Small intestine (tissue), 7 donors: ENCODE results near the gene PCNT. TPM values are rescaled to one million over a fixed set of nuclear protein-coding genes. Genes with fewer than 3 reads are reported as not detected.

ENCODE experiments used
- DNase-seq, 2 donors: peaks; one replicate each; pipeline versions ENCODE4 v3.0.0 to v3.0.0-alpha.2; 2013
- FAIRE-seq: peaks from 2 replicates; lab custom pipeline; 2012; peaks lifted over from hg19 to GRCh38; lab: Jason Lieb, UNC
- H3K27ac ChIP-seq, 3 donors: one replicate each; pipeline ENCODE4 v1.5.1; 2013; ENCODE audit warnings: low read length in 2 of 3, mild to moderate bottlenecking in 2 of 3, control low read depth in 1 of 3, inconsistent platforms in 1 of 3, low read depth in 1 of 3, moderate library complexity in 1 of 3
- H3K27me3 ChIP-seq, 3 donors: one replicate each; pipeline ENCODE4 v1.6.1; 2013; ENCODE audit warnings: low read length in 3 of 3, inconsistent platforms in 1 of 3; ENCODE audit not compliant: control insufficient read depth in 3 of 3, insufficient read depth in 3 of 3
- H3K36me3 ChIP-seq, 3 donors: one replicate each; pipeline ENCODE4 v1.6.1; 2013; ENCODE audit warnings: low read length in 3 of 3, inconsistent platforms in 1 of 3, low read depth in 1 of 3, mild to moderate bottlenecking in 1 of 3, moderate library complexity in 1 of 3; ENCODE audit not compliant: control insufficient read depth in 3 of 3, insufficient read depth in 2 of 3
- H3K4me1 ChIP-seq, 3 donors: one replicate each; pipeline ENCODE4 v1.6.1; 2013; ENCODE audit warnings: low read length in 2 of 3, inconsistent platforms in 1 of 3, low read depth in 1 of 3, mild to moderate bottlenecking in 1 of 3, moderate library complexity in 1 of 3; ENCODE audit not compliant: control insufficient read depth in 3 of 3, insufficient read depth in 2 of 3
- H3K4me3 ChIP-seq, 3 donors: one replicate each; pipeline ENCODE4 v1.5.1; 2013; ENCODE audit warnings: low read length in 3 of 3, control low read depth in 1 of 3, inconsistent platforms in 1 of 3, low read depth in 1 of 3, mild to moderate bottlenecking in 1 of 3, moderate library complexity in 1 of 3
- H3K9me3 ChIP-seq, 2 donors: one replicate each; pipeline ENCODE4 v1.6.1; 2013; ENCODE audit warnings: low read depth in 1 of 2, low read length in 1 of 2; ENCODE audit not compliant: control insufficient read depth in 2 of 2, insufficient read depth in 1 of 2
- WGBS, 3 donors: extraction: QIAGEN DNeasy Blood & Tissue Kit; methylation state at CpG; one replicate each; pipeline ENCODE4 v1.1.7; 2013; 5-methylcytosine and 5-hydroxymethylcytosine counted together
- polyA plus RNA-seq, 4 donors: library from polyadenylated mRNA; stranded (reverse) in 3 of 4; unstranded in 1 of 4; fragments of 200-250 nt in 3 of 4; fragments of 120-200 nt in 1 of 4; gene quantifications; one replicate each; pipeline versions ENCODE4 v1.2.1 to v1.2.3, GENCODE V29; 2013
- donor health status: healthy with polysubstance abuse.
- donor health status: control.
- donor health status: control.
- donor health status: Bipolar disorder and iron deficiency.
- donor health status: healthy.

The PCNT gene
- polyA plus RNA-seq, 4 donors = 9.2 to 15.4 (median 12.9) TPM

DNA sequence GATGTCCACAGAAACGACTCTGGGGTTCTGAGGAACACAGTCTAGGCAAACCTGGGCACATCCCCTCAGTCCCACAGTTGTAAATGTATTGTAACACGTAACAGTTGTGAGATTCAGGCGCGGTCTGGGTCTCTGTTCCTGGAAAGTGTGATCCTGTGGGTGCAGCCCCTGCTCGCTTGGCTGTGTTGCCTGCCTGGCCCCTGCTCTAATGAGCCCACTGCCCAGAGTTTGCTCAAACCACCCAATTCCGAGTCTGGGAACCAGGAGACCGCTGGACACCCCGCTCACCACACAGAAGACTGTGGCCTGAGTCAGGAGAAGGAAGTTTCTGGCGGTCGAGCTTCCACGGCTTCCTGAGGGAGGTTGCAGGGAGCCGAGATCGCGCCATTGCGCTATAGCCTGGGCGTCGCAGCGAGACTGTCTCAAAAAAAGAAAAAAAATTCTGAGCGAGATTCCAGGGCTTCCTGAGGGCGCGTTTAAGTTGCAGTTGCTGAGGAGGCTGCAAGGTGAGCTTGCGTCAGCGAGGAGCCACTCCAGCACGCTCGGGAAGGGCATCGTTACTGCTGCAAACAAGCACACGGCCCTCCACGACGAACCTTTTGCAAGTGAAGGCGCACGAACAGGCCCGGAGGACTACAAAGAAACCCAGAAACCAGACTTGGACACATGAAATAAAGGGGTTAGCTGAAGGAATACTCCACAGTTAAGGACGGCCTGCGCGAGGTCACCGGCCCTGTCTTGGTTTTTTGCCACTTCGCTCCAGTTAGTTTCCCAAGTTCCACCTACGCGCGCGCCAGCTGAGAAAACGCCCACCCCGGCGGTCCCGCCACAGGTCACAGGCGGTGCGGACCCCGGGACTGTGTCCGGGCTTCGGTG, 1.4 kb upstream of the PCNT start:
- WGBS, 3 donors = 2 to 3% (median 2%) methylated on average over 49 to 50 of the region's 50 CpGs
- peak overlapping the region; percentile 79 to 92 (median 89) for H3K4me3 ChIP-seq
- peak; percentile 28 to 49 for DNase-seq
- peaks cover 0 to 13% (median 0%) of the 10 kb centered on the region in 3 donors for H3K36me3 ChIP-seq
- no peak for FAIRE-seq
- no peak overlapping the region for H3K27ac ChIP-seq
- no peaks in the 10 kb centered on the region for H3K27me3 ChIP-seq
- H3K4me1 ChIP-seq = peaks cover 0 to 25% (median 0%) of the 10 kb centered on the region in 3 donors
- H3K9me3 ChIP-seq = no peaks in the 10 kb centered on the region

- no peak for FAIRE-seq
- WGBS, 3 donors = 0 to 1% (median 1%) methylated on average over 33 to 34 of the region's 34 CpGs
- peak overlapping the region in 2 of 3 donors; percentile 33 to 56 for H3K27ac ChIP-seq
- peaks cover 0 to 19% (median 0%) of the 10 kb centered on the region in 3 donors for H3K4me1 ChIP-seq
- peak overlapping the region; percentile 79 to 92 (median 89) for H3K4me3 ChIP-seq
- no peaks in the 10 kb centered on the region for H3K9me3 ChIP-seq
- H3K27me3 ChIP-seq = no peaks in the 10 kb centered on the region
- no peak for DNase-seq
- H3K36me3 ChIP-seq = peaks cover 0 to 15% (median 0%) of the 10 kb centered on the region in 3 donors
Measured at GRCh38 chr21:46323227-46323709, 688 bp upstream of the PCNT start.

- 0 to 1% (median 1%) methylated on average over 36 to 98 of the region's 98 CpGs for WGBS, 3 donors
- DNase-seq (peak; percentile 77 to 91), FAIRE-seq (no peak)
- Histone ChIP-seq H3K27me3 (no peaks in the 10 kb centered on the region), H3K36me3 (peaks cover 0 to 14% (median 0%) of the 10 kb centered on the region in 3 donors), H3K4me3 (peak overlapping the region; percentile 66 to 100 (median 92)), H3K4me1 (peaks cover 0 to 14% (median 0%) of the 10 kb centered on the region in 3 donors), H3K27ac (peak overlapping the region; percentile 80 to 100 (median 99)), H3K9me3 (no peaks in the 10 kb centered on the region)
Measured at GRCh38 chr21:46324390-46325072, 575 bp downstream of the PCNT start.

GRCh38 chr21:46325073-46325912, 1.3 kb downstream of the PCNT start:
- peaks cover 0 to 16% (median 4%) of the 10 kb centered on the region in 3 donors for H3K36me3 ChIP-seq
- no peaks in the 10 kb centered on the region for H3K27me3 ChIP-seq
- peaks cover 0 to 14% (median 0%) of the 10 kb centered on the region in 3 donors for H3K4me1 ChIP-seq
- WGBS, 3 donors = 10 to 13% (median 12%) methylated on average over 37 to 43 of the region's 43 CpGs
- H3K4me3 ChIP-seq = peak overlapping the region; percentile 64 to 72 (median 66)
- no peaks in the 10 kb centered on the region for H3K9me3 ChIP-seq
- H3K27ac ChIP-seq = peak overlapping the region; percentile 72 to 87 (median 76)
- peak; percentile 43 to 75 for DNase-seq
- no peak for FAIRE-seq

- Histone ChIP-seq H3K27me3 (no peaks in the 10 kb centered on the region), H3K4me3 (no peak overlapping the region), H3K9me3 (no peaks in the 10 kb centered on the region), H3K36me3 (peaks cover 0 to 19% (median 4%) of the 10 kb centered on the region in 3 donors), H3K27ac (peak overlapping the region in 1 of 3 donors; percentile 11), H3K4me1 (peaks cover 0 to 14% (median 0%) of the 10 kb centered on the region in 3 donors)
- FAIRE-seq (no peak), DNase-seq (peak in 1 of 2 donors; percentile 44)
- 92 to 94% (median 93%) methylated on average over 15 of the region's 15 CpGs for WGBS, 3 donors
Measured at GRCh38 chr21:46326110-46326703, 2.3 kb downstream of the PCNT start.

GRCh38 chr21:46327711-46328110, 3.8 kb downstream of the PCNT start:
- Histone ChIP-seq H3K27me3 (no peaks in the 10 kb centered on the region), H3K4me3 (no peak overlapping the region), H3K9me3 (no peaks in the 10 kb centered on the region), H3K27ac (no peak overlapping the region), H3K36me3 (peaks cover 0 to 19% (median 4%) of the 10 kb centered on the region in 3 donors), H3K4me1 (peaks cover 0 to 8% (median 0%) of the 10 kb centered on the region in 3 donors)
- no peak for DNase-seq
- FAIRE-seq = no peak
- WGBS, 3 donors = 73 to 87% (median 85%) methylated on average over 4 of the region's 4 CpGs

DNA sequence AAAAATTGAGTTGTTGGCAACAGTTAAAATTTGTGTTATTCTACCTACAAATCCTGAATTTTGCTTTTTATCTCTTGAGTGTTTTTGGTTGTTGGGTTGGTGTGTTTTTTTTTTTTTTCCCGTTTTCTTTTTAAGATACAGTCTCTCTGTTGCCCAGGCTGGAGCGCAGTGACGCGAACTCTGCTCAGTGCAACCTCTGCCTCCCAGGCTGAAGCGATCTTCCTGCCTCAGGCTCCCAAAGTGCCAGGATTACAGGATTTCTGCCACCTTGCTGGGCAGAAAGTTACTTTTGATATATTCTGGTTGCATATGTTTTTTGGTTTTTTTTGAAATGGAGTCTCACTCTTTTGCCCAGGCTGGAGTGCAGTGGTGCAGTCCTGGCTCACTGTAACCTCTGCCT, 4.2 kb downstream of the PCNT start:
- H3K27me3 ChIP-seq = no peaks in the 10 kb centered on the region
- H3K4me1 ChIP-seq = peaks cover 0 to 8% (median 0%) of the 10 kb centered on the region in 3 donors
- no peak overlapping the region for H3K27ac ChIP-seq
- H3K36me3 ChIP-seq = peaks cover 0 to 19% (median 5%) of the 10 kb centered on the region in 3 donors
- DNase-seq (no peak), FAIRE-seq (no peak)
- no peaks in the 10 kb centered on the region for H3K9me3 ChIP-seq
- no peak overlapping the region for H3K4me3 ChIP-seq
- 76 to 79% (median 78%) methylated on average over 5 of the region's 5 CpGs for WGBS, 3 donors
